Esophagus mucosa (tissue), 1 donor: ENCODE measurements around the gene PRDX3. TPM values are rescaled to one million over a fixed set of nuclear protein-coding genes. Genes with fewer than 3 reads are reported as not detected.
A peak's percentile ranks its signal among the peaks of the same experiment; 100 is the strongest.
"Not testable (repeated sequence)": the region's sequence is repeated elsewhere in the genome, so short reads cannot be mapped to it uniquely, and the experiment has no call there.

Source experiments
- ATAC-seq: fragments of 200-7000 bp; cut with Tn5 transposase; one replicate; pipeline ENCODE4 v1.9.1; 2020
- total RNA-seq: library from RNA; stranded (reverse); gene quantifications from one replicate; pipeline ENCODE4 v1.2.4, GENCODE V29; 2023
- donor health status: DM: yes; HTN: yes; CAD: no.

Gene PRDX3
- total RNA-seq, 1 donor from 2014 or later: 72.1 TPM

GRCh38 chr10:119205894-119206602, 27.4 kb upstream of the PRDX3 start:
- peak; percentile 16 for ATAC-seq

- no peak for ATAC-seq
Measured at GRCh38 chr10:119203006-119203405, 24.4 kb upstream of the PRDX3 start.

GRCh38 chr10:119201233-119201632, 22.6 kb upstream of the PRDX3 start:
- ATAC-seq: no peak

GRCh38 chr10:119199231-119199992, 20.8 kb upstream of the PRDX3 start:
- ATAC-seq: peak; percentile 78

- ATAC-seq: no peak
Measured at GRCh38 chr10:119198438-119198837, 19.8 kb upstream of the PRDX3 start.

GRCh38 chr10:119197921-119198320, 19.3 kb upstream of the PRDX3 start:
- ATAC-seq: peak; percentile 89

GRCh38 chr10:119191881-119192280, 13.3 kb upstream of the PRDX3 start:
- peak; percentile 75 for ATAC-seq

GRCh38 chr10:119190954-119191785, 12.6 kb upstream of the PRDX3 start:
- no peak for ATAC-seq

GRCh38 chr10:119190353-119190752, 11.7 kb upstream of the PRDX3 start:
- ATAC-seq: peak; percentile 96

GRCh38 chr10:119189811-119190282, 11.2 kb upstream of the PRDX3 start:
- no peak for ATAC-seq

- ATAC-seq: peak; percentile 41
Measured at GRCh38 chr10:119183664-119184412, 5.2 kb upstream of the PRDX3 start.

GRCh38 chr10:119180850-119181400, 2.3 kb upstream of the PRDX3 start:
- ATAC-seq: not testable (repeated sequence)

GRCh38 chr10:119177708-119178371, 772 bp downstream of the PRDX3 start:
- ATAC-seq: peak; percentile 24

- ATAC-seq: no peak
Measured at GRCh38 chr10:119176166-119176565, 2.4 kb downstream of the PRDX3 start.

- ATAC-seq: no peak
Measured at GRCh38 chr10:119174109-119174508, 4.5 kb downstream of the PRDX3 start.

GRCh38 chr10:119167041-119167440, 11.6 kb downstream of the PRDX3 start:
- no peak for ATAC-seq

- ATAC-seq: no peak
Measured at GRCh38 chr10:119166564-119166963, 12.0 kb downstream of the PRDX3 start.

- no peak for ATAC-seq
Measured at GRCh38 chr10:119166118-119166500, 12.5 kb downstream of the PRDX3 start.

GRCh38 chr10:119165171-119166117, 13.2 kb downstream of the PRDX3 start, which contains the start of gene SFXN4:
TSS of gene SFXN4 (minus strand) at chr10:119165714. CDS start at chr10:119165647, 67 bp downstream.
- peak; percentile 94 for ATAC-seq
